HepG2 (cell line): Measurements from ENCODE around the gene ACO1. TPM values are rescaled to one million over a fixed set of nuclear protein-coding genes. Genes with fewer than 3 reads are reported as not detected.

ENCODE experiments used
- DR1 ChIP-seq: sonication (generic); formaldehyde crosslinking; IDR thresholded peaks from 2 replicates; pipeline ENCODE4 v1.8.0; 2021; ENCODE audit warnings: mild to moderate bottlenecking, missing genetic modification reagents, inconsistent platforms
- FOSL2 ChIP-seq: sonication (generic); formaldehyde crosslinking; IDR thresholded peaks from 2 replicates; pipeline ENCODE4 v1.4.0; 2020; ENCODE audit warnings: missing genetic modification reagents
- GATAD2A ChIP-seq: IDR thresholded peaks from 2 replicates; pipeline ENCODE4 v1.6.1; 2016
- HDAC6 ChIP-seq: fragments of 200-600 bp; sonication (generic); IDR thresholded peaks from 2 replicates; pipeline ENCODE4 v1.7.0; 2017; ENCODE audit warnings: mild to moderate bottlenecking, antibody characterized with exemption, low read length, low read depth
- HNF1A ChIP-seq, 2 experiments: sonication (generic) in 1 of 2; formaldehyde crosslinking in 1 of 2; IDR thresholded peaks; 2 replicates each; pipeline versions ENCODE4 v1.4.0 to v1.6.1; 2016 to 2020; ENCODE audit warnings: borderline replicate concordance in 1 of 2, low read depth in 1 of 2, mild to moderate bottlenecking in 1 of 2, missing genetic modification reagents in 1 of 2
- HOXA9 ChIP-seq: sonication (generic); formaldehyde crosslinking; IDR thresholded peaks from 2 replicates; pipeline ENCODE4 v1.8.1; 2022; ENCODE audit warnings: missing genetic modification reagents, mild to moderate bottlenecking, moderate library complexity, borderline replicate concordance
- KDM6A ChIP-seq: IDR thresholded peaks from 2 replicates; pipeline ENCODE4 v1.6.1; 2016; ENCODE audit warnings: low read depth
- NR2F1 ChIP-seq, 2 experiments: fragments of 450-650 bp in 1 of 2; formaldehyde crosslinking in 1 of 2; IDR thresholded peaks; 2 replicates each; pipeline versions ENCODE4 v1.5.0 to v1.6.1; 2016 to 2020; ENCODE audit warnings: mild to moderate bottlenecking in 1 of 2, missing compliant biosample characterization in 1 of 2, missing genetic modification reagents in 1 of 2, moderate library complexity in 1 of 2
- PRDM10 ChIP-seq: sonication (generic); formaldehyde crosslinking; IDR thresholded peaks from 2 replicates; pipeline ENCODE4 v1.4.0; 2020; ENCODE audit warnings: low read depth, missing genetic modification reagents
- RARG ChIP-seq: sonication (generic); formaldehyde crosslinking; IDR thresholded peaks from 2 replicates; pipeline ENCODE4 v1.4.0; 2020; ENCODE audit warnings: low read depth, mild to moderate bottlenecking, missing genetic modification reagents
- SIN3B ChIP-seq: fragments of 150-350 bp; IDR thresholded peaks from 2 replicates; pipeline ENCODE4 v1.6.1; 2014; ENCODE audit warnings: low read length
- SMAD9 ChIP-seq: sonication (generic); formaldehyde crosslinking; IDR thresholded peaks from 2 replicates; pipeline ENCODE4 v1.5.1; 2020; ENCODE audit warnings: mild to moderate bottlenecking, missing genetic modification reagents
- SUZ12 ChIP-seq: fragments of 150-350 bp; IDR thresholded peaks from 2 replicates; pipeline ENCODE4 v1.6.1; 2014; ENCODE audit warnings: low read depth, low read length
- TEAD2 ChIP-seq: sonication (generic); formaldehyde crosslinking; IDR thresholded peaks from 2 replicates; pipeline ENCODE4 v1.9.0; 2021; ENCODE audit warnings: missing genetic modification reagents
- UBTF ChIP-seq: sonication (generic); formaldehyde crosslinking; IDR thresholded peaks from 2 replicates; pipeline ENCODE4 v1.4.0; 2020; ENCODE audit warnings: mild to moderate bottlenecking, missing genetic modification reagents
- ZNF737 ChIP-seq: sonication (generic); formaldehyde crosslinking; IDR thresholded peaks from 2 replicates; pipeline ENCODE4 v1.5.0; 2020; ENCODE audit warnings: missing genetic modification reagents, mild to moderate bottlenecking, borderline replicate concordance
- ZNF788 ChIP-seq: sonication (generic); formaldehyde crosslinking; IDR thresholded peaks from 2 replicates; pipeline ENCODE4 v1.5.0; 2020; ENCODE audit warnings: mild to moderate bottlenecking, missing genetic modification reagents, borderline replicate concordance
- polyA plus RNA-seq, 8 experiments: library from polyadenylated mRNA; depleted of rRNA in 3 of 8; stranded (reverse) in 7 of 8; unstranded in 1 of 8; fragments of >200 nt; fragmentation: Illumina TruSeq in 4 of 8; extraction: Trizol in 4 of 8; gene quantifications; 2 replicates each; pipeline versions ENCODE4 v1.2.1 to v1.2.3, GENCODE V29; 2011 to 2016; ENCODE audit warnings: low read depth in 4 of 8, missing spikeins in 1 of 8, mixed read lengths in 1 of 8; ENCODE audit not compliant: insufficient read depth in 1 of 8
- total RNA-seq, 5 experiments: library from RNA; depleted of rRNA; stranded (reverse); fragments of >200 nt; fragmentation: Illumina TruSeq; extraction: Trizol; gene quantifications; 2 replicates each; pipeline ENCODE4 v1.2.3, GENCODE V29; 2016; ENCODE audit warnings: low read depth in 1 of 5

ACO1 gene
- total and polyA plus RNA-seq, 2 of the 13 experiments (the other 11 are each of a cell fraction or from before 2014, with no cell fraction given): 20.1 to 48.2 TPM

GRCh38 chr9:32426278-32426939 is 42.0 kb downstream of the ACO1 start (continued):
- TF ChIP-seq HNF1A (IDR thresholded peaks at IDR 0.05; ENCODE audit: low read depth): peak; percentile 50; the same call in 1 of the 2 replicates
- TF ChIP-seq HNF1A (CRISPR knock-in tag; IDR thresholded peaks at IDR 0.05; ENCODE audit: borderline replicate concordance): peak; percentile 64; the same call in 1 of the 2 replicates
- TF ChIP-seq TEAD2 (CRISPR knock-in tag): no peak
- TF ChIP-seq GATAD2A (CRISPR knock-in tag): peak; percentile 93
- TF ChIP-seq NR2F1 (CRISPR knock-in tag; IDR thresholded peaks at IDR 0.05): peak; percentile 66 to 71; a peak in 3 of 4 replicates
- TF ChIP-seq HOXA9 (CRISPR knock-in tag): no peak
- no peak for TF ChIP-seq UBTF (CRISPR knock-in tag)
- no peak for TF ChIP-seq RARG (CRISPR knock-in tag)
- TF ChIP-seq PRDM10 (CRISPR knock-in tag): 0 out of 2 replicates have a peak, but pooled peaks have one; percentile 46
- TF ChIP-seq SMAD9 (CRISPR knock-in tag): no peak
- TF ChIP-seq HDAC6: no peak
- no peak for TF ChIP-seq DR1 (CRISPR knock-in tag)
- TF ChIP-seq FOSL2: peak; percentile 72
- TF ChIP-seq ZNF788 (CRISPR knock-in tag): no peak
- TF ChIP-seq SUZ12: no peak
- no peak for TF ChIP-seq ZNF737 (CRISPR knock-in tag)
- no peak for TF ChIP-seq SIN3B
- TF ChIP-seq KDM6A: peak; percentile 67; the same call in 1 of the 2 replicates
